CD4-positive, alpha-beta T cell treated with Interleukin-17A for 1 hour (primary cell): ENCODE results near the gene MAGI2.
"Not testable (repeated sequence)": the region's sequence is repeated elsewhere in the genome, so short reads cannot be mapped to it uniquely, and the experiment has no call there.

ENCODE experiments used
- DNase-seq: peaks from one replicate; pipeline ENCODE4 v3.0.0-alpha.2; 2020

Gene MAGI2

DNA sequence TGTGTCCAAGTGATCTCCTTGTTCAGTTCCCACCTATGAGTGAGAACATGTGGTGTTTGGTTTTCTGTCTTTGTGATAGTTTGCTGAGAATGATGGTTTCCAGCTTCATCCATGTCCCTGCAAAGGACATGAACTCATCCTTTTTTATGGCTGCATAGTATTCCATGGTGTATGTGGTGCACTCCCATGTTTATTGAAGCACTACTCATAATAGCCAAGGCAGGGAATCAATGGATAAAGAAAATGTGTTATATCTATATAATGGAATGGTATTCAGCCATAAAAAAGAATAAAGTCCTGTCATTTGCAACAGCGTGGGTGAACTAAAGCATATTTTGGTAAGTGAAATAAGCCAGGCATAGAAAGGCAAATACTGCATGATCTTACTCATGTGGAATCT is 1213.3 kb downstream of the MAGI2 start:
- DNase-seq: not testable (repeated sequence)

DNA sequence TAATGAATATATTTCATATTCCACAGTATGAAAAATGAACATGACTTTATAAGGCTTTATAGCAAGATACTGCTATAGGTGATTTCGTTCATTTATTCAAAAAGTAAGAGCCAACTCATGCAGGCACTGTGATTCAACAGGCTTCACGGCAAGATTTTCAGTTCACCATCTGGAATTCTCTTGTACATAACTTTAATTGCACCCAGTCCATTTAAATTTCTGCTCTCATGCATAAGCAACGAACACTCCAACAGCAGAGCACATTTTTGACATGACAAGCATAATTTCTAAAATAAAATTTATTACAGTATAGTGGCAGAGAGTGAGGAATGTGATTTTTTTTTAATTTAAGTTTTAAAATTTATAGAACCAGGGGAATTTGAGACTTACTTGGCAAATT is 1218.8 kb downstream of the MAGI2 start:
- DNase-seq: no peak

DNA sequence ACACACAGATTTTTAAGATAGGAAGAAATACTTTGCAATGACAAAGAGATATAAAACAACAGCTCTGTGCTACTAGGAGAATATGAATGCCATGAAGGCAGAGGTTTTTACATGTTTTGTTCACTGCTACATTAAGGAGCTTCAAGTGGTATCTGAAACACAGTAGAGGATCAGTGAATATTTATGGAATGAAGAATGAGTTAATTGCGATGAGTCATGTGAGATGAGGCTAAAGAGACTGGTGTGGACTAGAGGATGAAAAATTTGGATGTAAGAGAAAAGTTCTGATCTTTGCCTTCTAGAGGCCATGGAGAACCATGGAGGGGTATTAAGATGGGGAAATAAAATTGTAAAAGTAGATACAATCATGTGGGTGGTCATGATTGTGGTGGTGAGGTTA is 1220.7 kb downstream of the MAGI2 start:
- DNase-seq: no peak

DNA sequence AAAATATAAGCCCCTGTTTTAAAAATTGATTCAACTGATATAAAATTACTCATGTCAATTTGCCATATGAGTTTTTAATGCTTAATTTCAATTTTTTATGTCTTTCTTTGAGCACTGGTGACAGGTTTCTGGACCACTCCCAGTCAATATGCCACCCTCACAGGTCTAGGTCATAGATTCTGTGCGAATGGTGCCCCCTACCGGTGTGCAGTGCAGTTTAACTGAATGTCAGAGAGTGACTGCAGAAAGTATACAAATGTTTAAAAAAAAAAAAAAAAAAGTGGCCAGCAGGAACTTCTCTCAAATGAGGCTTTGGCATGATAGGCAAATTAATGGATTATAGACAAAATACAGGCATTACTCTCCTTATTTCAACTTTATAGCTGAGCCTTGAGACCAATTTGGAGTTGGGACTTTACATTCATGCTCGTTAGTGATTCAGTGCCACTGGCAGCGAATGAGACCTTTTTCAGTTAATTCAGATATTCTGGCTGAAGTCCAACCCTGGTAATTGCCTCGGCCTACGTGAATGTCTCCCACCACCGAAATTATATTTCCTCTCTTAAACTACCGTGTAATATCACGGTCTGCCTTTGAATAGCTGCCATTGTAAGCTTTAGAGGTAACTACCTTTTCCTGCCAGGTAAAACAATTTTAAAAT is 1227.3 kb downstream of the MAGI2 start:
- DNase-seq: no peak

DNA sequence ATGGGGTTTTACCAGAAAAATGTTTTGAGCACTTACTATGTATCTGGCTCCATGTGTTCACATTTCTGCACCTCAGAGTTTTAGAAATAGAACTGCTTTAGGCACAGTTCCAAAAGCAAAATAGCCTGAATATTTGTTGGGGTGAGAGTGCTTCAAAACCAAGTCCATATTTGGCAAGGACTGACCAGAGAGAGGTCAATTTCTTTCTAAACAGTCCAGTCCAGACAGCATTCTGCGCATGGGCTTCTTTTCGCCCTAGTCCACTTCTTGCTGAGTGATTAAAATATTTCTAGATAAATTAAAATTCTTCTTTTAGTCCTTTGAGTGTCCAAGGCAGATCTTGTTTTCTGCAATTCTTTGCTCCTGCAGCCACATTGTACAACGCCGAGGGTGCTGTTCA is 1227.9 kb downstream of the MAGI2 start:
- DNase-seq: no peak

DNA sequence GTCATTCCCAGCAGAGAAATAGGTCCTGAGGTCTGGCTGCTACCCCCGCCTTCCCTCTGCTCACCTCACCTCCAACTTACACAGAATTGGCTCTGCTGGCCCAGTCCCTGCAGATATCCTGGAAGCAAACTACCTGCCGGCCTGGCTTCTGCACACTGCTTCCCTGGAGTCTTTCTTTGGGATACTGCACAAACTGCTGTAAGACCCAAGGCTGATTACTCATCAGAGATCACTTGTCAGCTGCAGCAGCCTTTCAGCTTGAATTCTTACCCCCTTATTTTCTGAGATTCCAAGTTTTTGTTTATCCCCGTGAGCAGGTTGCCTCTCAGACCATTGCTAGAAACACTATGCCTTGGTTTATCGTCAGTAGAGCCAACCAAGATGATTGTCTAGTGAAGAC is 1228.5 kb downstream of the MAGI2 start:
- DNase-seq: no peak

DNA sequence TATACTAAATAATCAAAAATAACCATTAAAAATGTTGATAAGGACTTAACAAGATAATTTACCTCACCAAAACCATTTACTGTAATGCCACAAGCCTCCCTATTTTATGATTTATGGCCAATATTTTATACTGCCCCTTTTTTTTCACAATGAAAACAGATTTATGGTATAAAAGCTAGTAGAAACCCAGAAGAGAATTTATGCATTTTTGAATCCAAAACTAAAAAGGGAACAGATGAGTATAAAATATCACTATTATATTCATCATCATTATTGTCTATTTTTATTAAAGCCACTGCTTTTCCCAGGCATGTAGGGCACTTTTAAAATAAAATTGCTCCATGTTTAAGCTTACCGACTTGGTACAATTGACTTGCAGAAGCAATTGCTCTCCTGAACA is 1229.9 kb downstream of the MAGI2 start:
- no peak for DNase-seq

DNA sequence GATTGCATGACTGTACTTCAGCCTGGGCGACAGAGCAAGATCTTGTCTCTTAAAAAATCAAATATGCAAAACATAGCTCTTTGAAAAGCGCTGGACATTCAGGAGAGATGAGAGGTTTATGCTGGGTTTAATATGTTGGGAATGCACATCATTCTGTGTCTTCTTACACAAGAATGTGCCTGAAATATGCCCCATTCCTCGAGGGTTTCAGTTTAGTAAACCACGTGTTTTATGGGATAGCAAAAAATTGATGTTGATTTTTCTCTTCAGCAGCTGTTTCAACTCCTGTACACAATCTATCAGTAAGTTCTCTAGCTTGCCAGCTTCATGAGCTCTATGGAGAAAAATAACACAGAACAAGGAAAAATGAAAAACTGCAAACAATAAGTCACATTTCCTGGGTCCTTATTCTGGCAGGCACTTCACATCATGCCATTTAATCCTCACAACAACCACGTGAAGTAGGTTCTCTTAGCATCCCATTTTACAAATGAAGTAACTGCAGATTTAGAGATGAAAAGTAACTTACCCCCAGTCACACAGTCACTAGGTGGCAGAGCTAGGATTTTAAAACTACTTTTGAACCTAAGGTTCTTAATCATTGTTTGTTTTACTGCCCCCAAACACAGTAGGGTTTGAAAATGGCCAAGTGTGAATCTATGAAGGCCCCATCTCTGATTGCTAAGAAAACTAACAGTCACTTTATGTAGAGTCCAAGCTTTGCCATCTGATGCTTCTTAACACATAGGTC is 1231.3 kb downstream of the MAGI2 start:
- no peak for DNase-seq

DNA sequence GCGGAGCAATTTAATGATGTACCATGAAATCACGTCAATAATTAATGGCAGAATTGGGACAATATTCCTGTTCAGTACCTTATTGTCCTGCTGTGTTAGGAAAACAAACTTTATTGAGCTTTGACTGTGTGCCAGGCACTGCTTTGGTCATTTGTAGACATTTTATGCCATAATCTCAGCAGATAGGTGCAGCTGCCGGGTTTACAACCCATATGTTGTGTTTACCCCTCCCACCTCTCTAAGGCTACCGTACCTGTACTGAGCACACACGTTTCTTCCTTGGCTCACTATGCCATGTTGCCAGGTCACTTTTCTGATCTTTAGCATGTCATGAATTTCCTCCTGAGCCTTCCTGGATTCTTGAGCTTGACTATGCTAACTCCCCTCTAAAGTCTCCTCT is 1232.7 kb downstream of the MAGI2 start:
- DNase-seq: no peak

DNA sequence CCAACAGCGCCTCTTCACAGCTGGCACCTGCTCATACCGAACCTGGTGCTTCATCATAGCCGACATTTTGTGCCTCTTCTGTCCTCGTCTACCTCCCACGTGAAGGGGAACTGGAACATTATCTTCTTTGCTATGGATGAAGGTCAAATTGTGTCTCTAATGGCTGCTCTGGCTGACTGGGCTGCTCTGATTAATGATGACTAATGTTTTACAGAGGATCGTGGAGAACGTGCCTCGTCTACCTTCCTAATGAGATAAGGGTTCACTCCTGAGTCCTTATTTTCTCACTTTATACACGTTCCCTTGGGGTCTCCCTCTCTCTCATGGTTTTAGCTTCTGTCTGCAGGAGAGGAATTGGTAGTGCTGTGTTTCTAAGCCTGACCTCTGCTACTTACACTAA is 1234.6 kb downstream of the MAGI2 start:
- no peak for DNase-seq

DNA sequence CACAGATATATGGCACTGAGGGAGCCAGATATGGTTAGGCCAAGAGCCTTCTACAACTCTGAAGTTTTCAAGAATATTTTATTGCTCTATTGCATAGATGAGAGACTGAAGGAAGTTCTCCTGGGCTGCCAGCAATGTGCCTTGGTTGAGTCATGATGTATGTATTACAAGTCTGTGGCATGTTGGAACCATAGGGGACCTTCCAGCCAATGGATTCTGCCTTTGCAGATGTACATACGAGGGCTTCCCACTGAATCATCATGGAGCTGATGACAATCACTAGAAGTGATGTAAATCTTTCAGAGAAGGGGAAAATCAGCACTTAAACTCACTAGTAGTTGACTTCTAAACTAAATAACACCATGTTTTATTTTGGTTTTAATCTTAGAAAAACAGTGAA is 1235.4 kb downstream of the MAGI2 start:
- no peak for DNase-seq

DNA sequence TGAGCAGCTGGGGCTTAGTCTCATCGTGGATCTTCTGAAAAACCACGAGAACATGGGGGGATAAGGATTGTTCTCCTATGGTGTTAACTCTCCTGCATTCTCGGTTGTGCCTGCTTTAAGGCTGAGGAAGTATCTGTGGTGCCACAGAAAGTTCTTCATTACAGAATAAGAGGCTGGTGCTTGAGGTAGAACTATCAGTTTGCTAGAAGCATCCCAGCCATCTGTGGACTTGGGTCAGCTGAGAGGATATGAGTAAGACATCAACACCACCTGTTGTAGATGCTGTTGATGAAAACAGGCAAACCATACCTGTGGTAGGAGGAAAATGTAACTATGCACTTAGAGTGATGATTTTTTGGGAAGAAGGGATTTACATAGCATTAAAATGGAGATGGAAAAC is 1238.3 kb downstream of the MAGI2 start:
- DNase-seq: no peak

DNA sequence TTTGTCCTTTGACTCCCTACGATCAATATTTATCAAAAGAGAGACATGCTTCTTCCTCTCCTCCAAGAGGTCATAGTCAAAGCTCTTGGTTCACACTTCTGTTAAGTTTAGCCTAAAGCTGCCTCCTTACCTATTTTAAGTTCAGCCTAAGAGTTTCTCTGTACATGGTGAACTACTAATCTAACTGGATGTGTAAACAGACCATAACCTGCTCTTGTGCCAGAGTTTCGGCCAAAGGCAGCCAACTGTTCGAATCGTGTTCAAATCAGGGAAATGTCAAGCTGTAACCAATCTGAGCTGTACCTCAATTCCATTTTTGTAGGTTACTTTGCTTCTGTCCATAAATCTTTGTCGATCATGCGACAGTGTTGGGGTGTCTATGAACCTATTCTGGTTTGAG is 1240.1 kb downstream of the MAGI2 start:
- no peak for DNase-seq

DNA sequence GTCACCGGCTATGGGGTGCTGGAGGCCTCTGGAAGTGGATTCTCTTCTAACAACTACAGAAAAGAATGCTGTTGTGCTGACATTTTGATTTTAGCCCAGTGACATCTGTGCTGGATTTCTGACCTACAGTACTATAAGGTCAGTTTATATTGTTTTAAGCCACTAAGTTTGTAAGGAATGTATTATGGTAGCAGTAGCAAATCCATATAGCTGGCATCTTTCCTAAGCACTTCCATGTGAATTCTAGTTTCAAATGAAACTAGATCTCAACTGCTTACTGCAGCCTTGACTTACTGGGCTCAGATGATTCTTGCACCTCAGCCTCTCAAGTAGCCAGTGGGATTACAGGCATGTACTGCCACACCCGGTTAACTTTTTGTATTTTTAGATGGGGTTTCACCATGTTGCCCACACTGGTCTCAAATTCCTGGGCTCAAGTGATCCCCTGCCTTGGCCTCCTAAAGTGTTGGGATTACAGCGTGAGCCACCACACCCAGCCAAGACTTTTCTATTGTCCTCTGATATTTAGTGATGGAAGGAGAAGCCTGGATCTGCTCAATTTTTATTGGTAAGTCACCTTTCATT is 1240.9 kb downstream of the MAGI2 start:
- no peak for DNase-seq

DNA sequence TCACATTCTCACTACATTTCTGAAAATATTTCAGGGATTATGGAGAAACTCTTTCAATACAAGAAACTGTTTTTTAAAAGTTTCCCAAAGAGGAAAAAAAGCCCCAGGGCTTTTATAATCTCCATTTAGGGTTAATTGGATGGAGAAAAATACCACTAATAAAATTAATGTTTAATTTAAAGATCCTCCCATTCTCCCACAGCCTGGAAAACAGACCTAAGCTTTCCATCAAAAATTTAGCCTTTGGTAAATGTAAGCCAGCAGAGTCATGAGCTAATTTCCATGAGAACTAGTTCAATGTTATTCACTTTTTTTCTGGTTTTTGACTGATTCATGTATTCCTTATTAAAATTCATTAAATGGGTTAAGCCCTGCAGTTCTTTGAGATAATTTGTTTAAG is 1246.2 kb downstream of the MAGI2 start:
- DNase-seq: no peak

DNA sequence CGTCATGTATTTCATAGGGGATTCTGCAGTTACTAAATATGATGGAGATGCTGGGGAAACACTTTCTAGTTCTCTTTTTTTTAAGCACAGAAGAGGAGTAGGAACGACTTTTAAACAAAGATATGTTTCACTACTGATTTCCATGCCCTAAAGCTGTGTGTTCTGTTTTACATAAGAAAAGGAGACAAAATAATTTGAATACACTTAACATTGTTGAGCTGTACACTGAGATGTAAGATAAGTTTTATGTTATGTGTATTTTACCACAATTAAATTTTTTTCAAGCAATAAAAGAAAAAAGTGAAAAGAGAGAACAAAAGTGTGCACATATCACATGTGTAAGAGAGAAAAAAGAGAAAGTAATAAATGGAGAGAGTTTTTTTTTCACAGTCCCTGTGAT is 1246.7 kb downstream of the MAGI2 start:
- no peak for DNase-seq

DNA sequence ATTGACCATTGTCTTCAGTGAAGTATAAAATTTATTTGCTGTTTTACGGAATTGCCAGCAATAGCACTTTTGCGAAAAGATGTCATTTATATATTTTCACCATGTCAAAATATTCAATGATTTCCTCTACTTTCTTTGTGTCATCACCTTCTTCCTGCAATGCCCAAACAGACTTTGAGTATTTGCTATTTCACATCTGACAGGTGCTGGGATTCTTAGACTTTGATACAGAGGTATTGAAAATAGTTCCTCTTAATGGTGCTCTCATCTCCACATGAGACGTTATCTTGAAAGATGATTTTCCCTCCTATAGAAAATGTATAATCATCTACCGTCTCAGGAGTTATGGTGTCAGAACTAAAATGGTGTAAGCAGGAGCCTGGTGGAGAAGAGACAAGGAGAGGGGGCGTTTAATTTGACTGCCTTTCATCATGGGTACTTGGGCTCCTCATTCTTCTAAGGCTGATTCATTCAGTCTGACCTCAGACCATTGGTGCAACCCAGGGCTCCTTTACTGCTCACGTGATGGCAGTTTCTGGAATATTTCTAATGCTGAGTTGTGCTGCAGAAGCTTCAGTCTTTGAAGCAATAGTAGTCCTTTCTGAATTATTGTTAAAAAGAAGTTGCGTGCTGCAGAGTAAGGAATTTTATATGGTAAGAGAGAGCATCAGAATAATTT is 1250.3 kb downstream of the MAGI2 start:
- no peak for DNase-seq

DNA sequence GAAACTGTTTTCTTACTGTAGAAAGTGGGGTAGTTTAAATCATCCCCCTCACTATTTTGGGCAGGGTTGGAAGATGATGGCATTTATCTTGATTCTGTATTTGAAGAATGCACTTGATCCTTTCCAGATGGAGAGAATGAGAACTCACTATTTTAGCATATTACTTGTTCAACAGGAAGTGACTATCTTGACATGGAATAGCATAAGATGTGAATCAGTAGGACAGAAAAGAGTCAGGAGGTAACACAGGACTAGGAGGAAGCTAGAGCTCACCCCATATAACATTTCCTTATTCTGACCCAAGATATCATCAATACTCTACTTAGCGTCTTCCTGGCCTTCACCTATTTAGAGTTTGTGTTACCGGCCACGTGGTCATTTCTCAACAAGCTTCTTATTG is 1254.7 kb downstream of the MAGI2 start:
- no peak for DNase-seq

DNA sequence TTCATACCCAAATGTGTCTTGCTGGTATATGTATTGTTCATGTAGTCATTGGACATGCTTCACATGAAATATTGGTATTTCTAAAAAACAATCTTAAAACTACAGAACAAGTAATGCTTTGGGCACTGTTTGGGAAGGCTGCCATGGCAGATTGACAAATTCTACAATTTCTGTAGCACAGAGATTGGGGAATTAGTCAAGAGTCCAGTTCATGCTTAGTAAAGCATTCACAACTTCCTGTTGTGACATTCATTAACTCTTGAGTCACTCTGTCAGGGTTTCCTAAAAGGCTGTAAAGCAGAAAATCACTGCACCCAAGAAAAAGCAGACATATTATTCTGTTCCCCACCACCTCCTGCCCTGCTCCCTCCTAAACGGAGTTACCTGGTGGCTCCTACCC is 1256.0 kb downstream of the MAGI2 start:
- DNase-seq: no peak

DNA sequence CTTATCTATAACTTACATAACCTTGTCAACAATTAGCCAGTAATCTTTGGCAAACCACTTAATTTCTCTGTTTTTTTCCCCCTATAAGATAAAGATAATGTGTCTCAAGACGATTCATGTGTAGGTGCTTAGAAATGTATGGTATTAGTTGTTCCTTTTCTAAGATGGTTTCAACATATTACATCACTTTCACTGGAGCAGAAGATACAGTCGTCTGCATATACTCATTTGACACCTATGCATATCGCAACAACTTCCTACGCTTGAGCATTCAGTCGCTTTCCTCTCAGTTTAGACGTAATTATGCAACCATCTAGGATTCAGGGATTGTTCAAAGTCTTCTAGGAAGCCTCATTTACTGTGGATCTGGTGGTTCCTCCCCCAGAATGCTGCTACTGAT is 1258.2 kb downstream of the MAGI2 start:
- DNase-seq: no peak

DNA sequence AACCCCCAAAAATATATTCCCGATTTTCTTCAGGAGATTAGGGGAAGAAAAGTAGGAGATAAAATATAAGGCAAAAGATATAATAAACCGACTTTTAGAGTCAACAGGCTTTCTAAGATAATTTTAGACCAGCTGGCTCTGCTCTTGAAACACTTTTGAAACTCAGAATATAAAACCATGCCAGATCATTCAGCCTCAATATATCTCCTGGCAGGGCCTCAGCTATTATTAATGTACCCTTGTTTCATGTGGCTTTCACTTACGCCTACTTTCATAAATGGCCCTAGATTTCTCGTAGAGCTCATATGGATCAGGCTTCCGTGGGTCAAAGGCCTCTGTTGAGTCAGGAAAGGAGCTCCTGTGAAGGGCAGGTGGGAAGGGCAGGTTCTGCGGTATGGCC is 1258.9 kb downstream of the MAGI2 start:
- no peak for DNase-seq

DNA sequence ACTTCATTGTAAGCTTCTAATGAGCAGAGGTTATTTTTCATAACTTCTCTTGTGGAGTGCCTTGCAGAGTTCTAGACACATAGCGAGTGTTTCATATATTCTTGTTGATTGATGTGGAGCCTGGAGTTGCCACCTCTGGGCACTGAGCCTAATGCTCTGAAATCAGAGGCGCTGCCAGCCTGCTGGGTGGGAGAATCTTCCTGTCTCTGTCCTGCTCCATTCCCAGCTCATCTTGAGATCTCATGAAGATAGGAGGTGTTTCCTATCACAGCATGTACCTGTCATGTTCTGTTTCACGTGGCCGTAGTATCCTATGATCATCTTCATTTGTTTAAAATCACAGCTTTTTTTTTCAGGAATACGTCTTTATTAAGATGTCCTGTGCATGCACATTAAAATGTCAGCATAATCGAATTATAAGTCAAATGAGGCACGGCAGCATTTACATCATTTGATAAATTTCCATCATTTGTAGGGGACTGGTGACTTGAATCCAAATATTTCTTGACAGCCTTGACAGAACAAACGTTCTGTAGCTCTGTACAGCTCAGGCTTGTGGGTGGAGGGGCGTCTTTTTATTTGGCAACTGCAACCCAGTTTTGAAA is 1261.9 kb downstream of the MAGI2 start:
- no peak for DNase-seq

DNA sequence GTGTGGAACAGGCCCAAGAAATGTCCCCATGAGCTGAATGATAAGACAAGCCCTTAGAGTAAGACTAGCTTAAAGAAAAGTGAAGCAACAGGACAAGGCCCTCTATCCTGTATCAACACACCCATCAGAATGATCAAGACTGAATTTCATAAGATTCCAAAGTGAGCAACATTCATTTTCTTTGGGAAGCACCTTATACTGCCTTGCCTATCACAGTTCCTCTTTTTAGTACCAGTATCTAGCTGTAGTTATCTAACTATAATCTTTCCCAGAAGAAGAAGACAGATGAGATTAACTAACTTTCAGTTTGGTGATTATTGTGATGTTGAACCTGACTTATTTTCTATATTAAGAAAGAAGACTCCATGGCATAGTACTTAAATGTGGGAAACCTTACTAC is 1263.7 kb downstream of the MAGI2 start:
- DNase-seq: no peak
